ENCODE data around the gene SEMA5B. TPM values are rescaled to one million over a fixed set of nuclear protein-coding genes. Genes with fewer than 3 reads are reported as not detected.

The SEMA5B gene
- total RNA-seq, 2 donors from 2014 or later, result 0.09 to 2.9 TPM

DNA sequence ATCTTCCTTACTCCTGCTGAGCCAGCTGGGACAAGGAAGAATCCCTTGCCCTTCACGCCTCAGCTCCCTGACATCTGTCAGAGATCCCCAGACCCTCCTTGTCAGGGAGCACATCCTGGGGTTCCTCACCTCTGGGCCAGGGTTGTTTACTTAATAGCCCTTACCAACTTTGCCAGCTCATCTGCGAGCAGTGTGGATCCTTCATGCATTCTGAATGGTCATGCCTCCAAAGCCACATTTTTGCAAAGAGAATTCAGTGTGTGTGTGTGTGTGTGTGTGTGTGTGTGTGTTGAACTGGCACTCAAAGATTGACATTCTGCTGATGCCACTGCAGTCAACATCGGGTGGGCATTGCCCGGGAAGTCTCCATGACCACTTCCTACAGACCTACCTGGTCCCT lies 120.1 kb downstream of the SEMA5B start:
- Histone ChIP-seq H3K4me3 (no peak overlapping the region), H3K36me3 (no peaks in the 10 kb centered on the region)
- WGBS, result 93% methylated on average over 4 of the region's 4 CpGs

GRCh38 chr3:122903171-122903570 lies 124.4 kb downstream of the SEMA5B start:
- no peak for DNase-seq (ENCODE audit: low spot score)
- TF ChIP-seq POLR2AphosphoS5 (IDR thresholded peaks at IDR 0.05) (no peak), POLR2A (IDR thresholded peaks at IDR 0.05) (no peak)
- TF ChIP-seq, protein P1, sequence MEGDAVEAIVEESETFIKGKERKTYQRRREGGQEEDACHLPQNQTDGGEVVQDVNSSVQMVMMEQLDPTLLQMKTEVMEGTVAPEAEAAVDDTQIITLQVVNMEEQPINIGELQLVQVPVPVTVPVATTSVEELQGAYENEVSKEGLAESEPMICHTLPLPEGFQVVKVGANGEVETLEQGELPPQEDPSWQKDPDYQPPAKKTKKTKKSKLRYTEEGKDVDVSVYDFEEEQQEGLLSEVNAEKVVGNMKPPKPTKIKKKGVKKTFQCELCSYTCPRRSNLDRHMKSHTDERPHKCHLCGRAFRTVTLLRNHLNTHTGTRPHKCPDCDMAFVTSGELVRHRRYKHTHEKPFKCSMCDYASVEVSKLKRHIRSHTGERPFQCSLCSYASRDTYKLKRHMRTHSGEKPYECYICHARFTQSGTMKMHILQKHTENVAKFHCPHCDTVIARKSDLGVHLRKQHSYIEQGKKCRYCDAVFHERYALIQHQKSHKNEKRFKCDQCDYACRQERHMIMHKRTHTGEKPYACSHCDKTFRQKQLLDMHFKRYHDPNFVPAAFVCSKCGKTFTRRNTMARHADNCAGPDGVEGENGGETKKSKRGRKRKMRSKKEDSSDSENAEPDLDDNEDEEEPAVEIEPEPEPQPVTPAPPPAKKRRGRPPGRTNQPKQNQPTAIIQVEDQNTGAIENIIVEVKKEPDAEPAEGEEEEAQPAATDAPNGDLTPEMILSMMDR (IDR thresholded peaks at IDR 0.05), result no peak
- Histone ChIP-seq H3K27ac (no peak overlapping the region), H3K9me3 (no peaks in the 10 kb centered on the region), H3K4me3 (no peak overlapping the region), H3K4me1 (replicated peaks) (no peaks in the 10 kb centered on the region), H3K36me3 (no peaks in the 10 kb centered on the region), H3K27me3 (replicated peaks; ENCODE audit: insufficient read depth) (no peaks in the 10 kb centered on the region)
- 97% methylated on average over 3 of the region's 4 CpGs for WGBS
- intact Hi-C loops (cut with DNase I), result no loop called here

More for the DNA sequence above, 120.1 kb downstream of the SEMA5B start:
- intact Hi-C loops (cut with DNase I), result no loop called here
- H3K27me3 ChIP-seq (replicated peaks; ENCODE audit: insufficient read depth), result peaks cover 4% of the 10 kb centered on the region
- no peaks in the 10 kb centered on the region for H3K4me1 ChIP-seq (replicated peaks)
- H3K9me3 ChIP-seq, result no peaks in the 10 kb centered on the region
- no peak overlapping the region for H3K27ac ChIP-seq
- TF ChIP-seq, protein P1 (IDR thresholded peaks at IDR 0.05), result no peak
- TF ChIP-seq POLR2A (IDR thresholded peaks at IDR 0.05) (no peak), POLR2AphosphoS5 (IDR thresholded peaks at IDR 0.05) (no peak)
- DNase-seq (ENCODE audit: low spot score), result no peak

DNA sequence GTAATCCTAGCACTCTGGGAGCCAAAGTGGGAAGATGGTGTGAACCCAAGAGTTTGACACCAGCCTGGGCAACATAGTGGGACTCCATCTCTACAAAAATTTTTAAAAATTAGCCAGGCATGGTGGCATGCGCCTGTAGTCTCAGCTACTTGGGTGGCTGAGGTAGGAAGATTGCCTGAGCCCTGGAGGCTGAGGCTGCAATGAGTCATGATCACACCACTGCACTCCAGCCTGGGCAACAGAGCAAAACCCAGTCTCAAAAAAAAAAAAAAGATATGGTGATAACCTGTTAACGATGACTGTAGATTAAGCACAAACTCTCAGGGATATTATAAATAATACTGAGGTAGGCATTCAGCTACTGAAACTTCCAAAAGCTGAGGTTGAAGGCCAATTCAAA lies 125.2 kb downstream of the SEMA5B start:
- Histone ChIP-seq H3K36me3 (no peaks in the 10 kb centered on the region), H3K4me1 (replicated peaks) (no peaks in the 10 kb centered on the region)
- WGBS, result 86% methylated on average over 2 of the region's 2 CpGs

DNA sequence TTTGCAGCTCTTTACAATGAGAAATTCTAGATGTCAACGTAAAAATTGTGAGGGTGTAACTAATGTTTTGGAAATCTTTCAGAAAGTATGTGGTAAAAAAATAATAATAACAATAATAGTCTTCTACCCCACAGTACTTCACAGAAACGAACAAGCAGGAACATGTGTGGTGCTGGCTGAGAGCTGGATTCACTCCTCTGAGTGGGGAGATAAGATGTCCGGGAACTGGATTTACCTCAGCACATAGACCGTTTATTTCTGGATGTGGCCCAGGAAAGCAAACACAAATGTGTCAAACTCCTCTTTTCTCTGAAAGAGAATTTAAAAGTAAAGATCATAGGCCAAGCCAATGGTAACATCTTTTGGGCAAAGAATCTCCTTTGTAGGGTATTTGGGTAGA lies 129.3 kb downstream of the SEMA5B start:
- TF ChIP-seq POLR2AphosphoS5 (IDR thresholded peaks at IDR 0.05) (no peak), POLR2A (IDR thresholded peaks at IDR 0.05) (no peak)
- TF ChIP-seq, protein P1 (IDR thresholded peaks at IDR 0.05), result no peak
- no peak for DNase-seq (ENCODE audit: low spot score)
- H3K27ac ChIP-seq, result no peak overlapping the region
- no peaks in the 10 kb centered on the region for H3K27me3 ChIP-seq (replicated peaks; ENCODE audit: insufficient read depth)
- no peaks in the 10 kb centered on the region for H3K4me1 ChIP-seq (replicated peaks)
- WGBS, result 20% methylated on average over 4 of the region's 4 CpGs
- no peaks in the 10 kb centered on the region for H3K36me3 ChIP-seq
- H3K4me3 ChIP-seq, result no peak overlapping the region
- intact Hi-C loops (cut with DNase I), result no loop called here
- H3K9me3 ChIP-seq, result no peaks in the 10 kb centered on the region

More for the DNA sequence above, 125.2 kb downstream of the SEMA5B start:
- no peak overlapping the region for H3K4me3 ChIP-seq
- TF ChIP-seq POLR2A (IDR thresholded peaks at IDR 0.05), result no peak
- TF ChIP-seq POLR2AphosphoS5 (IDR thresholded peaks at IDR 0.05), result no peak
- TF ChIP-seq, protein P1 (IDR thresholded peaks at IDR 0.05), result no peak
- no peak overlapping the region for H3K27ac ChIP-seq
- H3K9me3 ChIP-seq, result no peaks in the 10 kb centered on the region
- intact Hi-C loops (cut with DNase I), result no loop called here
- no peak for DNase-seq (ENCODE audit: low spot score)
- no peaks in the 10 kb centered on the region for H3K27me3 ChIP-seq (replicated peaks; ENCODE audit: insufficient read depth)

DNA sequence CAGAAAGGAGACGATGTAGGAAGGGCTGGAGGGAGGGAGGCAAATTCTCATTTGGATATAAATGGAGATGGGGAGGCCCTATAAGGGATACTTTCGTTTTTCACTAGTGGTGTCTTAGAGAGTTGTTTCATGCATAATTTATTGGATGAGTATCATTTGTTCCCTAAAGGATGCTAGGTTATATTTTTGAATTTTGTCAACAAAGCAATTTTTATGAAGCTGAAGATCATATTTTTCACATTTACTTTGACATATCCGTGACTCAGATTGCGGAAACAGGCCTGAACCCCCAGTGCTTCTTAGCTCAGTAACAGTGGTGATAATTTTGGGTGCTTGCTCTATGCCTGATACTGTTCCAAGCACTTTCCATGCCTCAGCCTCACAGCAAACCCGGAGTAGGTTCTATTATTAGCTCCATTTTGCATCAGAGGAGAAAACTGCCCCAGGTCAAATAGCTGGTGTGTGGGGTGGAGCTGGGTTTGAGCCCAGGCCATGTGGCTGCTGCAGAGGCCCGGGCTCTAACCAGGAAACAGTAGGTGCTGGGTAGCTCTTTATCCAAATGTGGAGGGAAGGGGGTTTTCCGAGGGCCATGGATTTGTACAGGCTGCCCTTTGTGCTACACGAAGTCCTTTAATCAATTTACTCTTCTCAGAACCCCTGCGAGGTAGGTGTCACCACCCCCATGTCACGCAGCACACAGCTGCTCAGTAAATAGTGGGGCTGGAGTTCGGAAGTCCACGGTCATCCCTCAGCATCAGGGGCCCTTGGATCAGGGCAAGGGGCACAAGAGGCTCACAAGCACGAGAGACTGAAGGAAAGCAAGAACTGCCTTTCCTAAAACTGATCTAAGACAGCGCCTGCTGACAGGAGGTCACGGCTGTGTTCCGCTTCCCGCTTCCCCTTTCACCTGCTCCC lies 133.6 kb downstream of the SEMA5B start:
- TF ChIP-seq POLR2AphosphoS5 (IDR thresholded peaks at IDR 0.05) (no peak), POLR2A (IDR thresholded peaks at IDR 0.05) (no peak)
- TF ChIP-seq, protein P1 (IDR thresholded peaks at IDR 0.05), result no peak

More for the DNA sequence above, 133.6 kb downstream of the SEMA5B start:
- H3K4me3 ChIP-seq, result no peak overlapping the region
- no peaks in the 10 kb centered on the region for H3K27me3 ChIP-seq (replicated peaks; ENCODE audit: insufficient read depth)
- 76% methylated on average over 17 of the region's 17 CpGs for WGBS
- intact Hi-C loops (cut with DNase I), result no loop called here
- no peaks in the 10 kb centered on the region for H3K9me3 ChIP-seq
- no peaks in the 10 kb centered on the region for H3K36me3 ChIP-seq
- no peak for DNase-seq (ENCODE audit: low spot score)
- H3K27ac ChIP-seq, result no peak overlapping the region
- H3K4me1 ChIP-seq (replicated peaks), result no peaks in the 10 kb centered on the region
